ENCODE measurements around the gene TRIM8. TPM values are rescaled to one million over a fixed set of nuclear protein-coding genes. Genes with fewer than 3 reads are reported as not detected.
A peak's percentile ranks its signal among the peaks of the same experiment; 100 is the strongest.

TRIM8 gene
- total RNA-seq, 1 donor from 2014 or later, result 31.4 TPM

DNA sequence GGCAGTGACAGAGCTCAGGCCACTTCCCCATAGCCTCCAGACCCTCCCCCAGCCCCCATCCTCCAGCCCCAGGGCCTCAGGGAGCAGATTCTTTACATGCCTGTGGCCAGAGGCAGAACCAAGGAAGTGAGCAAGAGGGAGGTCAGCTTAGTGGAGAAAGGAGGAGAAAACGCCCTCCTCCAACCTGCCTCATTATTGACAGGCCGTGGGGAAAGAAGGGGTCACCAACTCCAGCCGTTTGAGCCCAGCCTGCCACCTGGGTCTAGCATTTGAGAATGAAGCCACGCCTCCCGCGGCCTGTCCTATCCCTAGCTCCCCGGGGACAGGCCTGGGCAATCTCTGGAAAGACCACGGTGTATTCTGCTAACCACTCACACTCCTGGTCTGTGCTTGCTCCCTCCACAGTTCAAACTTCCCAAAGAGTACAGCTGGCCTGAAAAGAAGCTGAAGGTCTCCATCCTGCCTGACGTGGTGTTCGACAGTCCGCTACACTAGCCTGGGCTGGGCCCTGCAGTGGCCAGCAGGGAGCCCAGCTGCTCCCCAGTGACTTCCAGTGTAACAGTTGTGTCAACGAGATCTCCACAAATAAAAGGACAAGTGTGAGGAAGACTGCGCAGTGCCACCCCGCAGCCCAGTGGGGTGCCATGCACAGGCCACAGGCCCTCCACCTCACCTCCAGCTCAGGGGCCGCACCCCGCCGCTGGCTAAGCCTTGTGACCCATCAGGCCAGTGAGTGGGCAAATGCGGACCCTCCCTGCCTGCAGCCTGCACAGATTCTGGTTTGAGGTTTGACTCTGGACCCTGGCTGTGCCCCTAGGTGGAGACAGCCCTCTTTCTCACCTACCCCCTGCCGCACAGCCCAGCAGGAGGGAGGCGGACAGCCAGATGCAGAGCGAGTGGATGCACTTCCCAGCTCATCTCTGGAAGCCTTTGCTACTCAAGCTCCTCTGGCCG lies 14.3 kb upstream of the TRIM8 start:
- Mint-ChIP-seq H3K4me1 (peaks cover 85% of the 10 kb centered on the region), H3K27ac (peak overlapping the region; percentile 74), H3K9me3 (no peaks in the 10 kb centered on the region), H3K27me3 (ENCODE audit: insufficient read depth, low read depth) (peaks cover 16% of the 10 kb centered on the region), H3K36me3 (peaks cover 13% of the 10 kb centered on the region), H3K4me3 (no peak overlapping the region)
- Histone ChIP-seq H3K27ac (peak overlapping the region; percentile 81), H3K9ac (no peak overlapping the region), H3K27me3 (no peaks in the 10 kb centered on the region), H3F3A (ENCODE audit: low read depth) (peaks cover 61% of the 10 kb centered on the region), H3K36me3 (no peaks in the 10 kb centered on the region), H3K4me3 (no peak overlapping the region), H3K9me3 (ENCODE audit: low read depth) (no peaks in the 10 kb centered on the region), H4K20me1 (ENCODE audit: low read depth) (no peaks in the 10 kb centered on the region), H2AFZ (replicated peaks) (no peak overlapping the region), H3K4me2 (peak overlapping the region; percentile 36), H3K4me1 (peaks cover 79% of the 10 kb centered on the region), H3K79me2 (ENCODE audit: low read depth) (no peaks in the 10 kb centered on the region)
- TF ChIP-seq EZH2 (IDR thresholded peaks at IDR 0.05) (no peak), EZH2phosphoT487 (IDR thresholded peaks at IDR 0.05) (no peak)
- TF ChIP-seq, protein P1, sequence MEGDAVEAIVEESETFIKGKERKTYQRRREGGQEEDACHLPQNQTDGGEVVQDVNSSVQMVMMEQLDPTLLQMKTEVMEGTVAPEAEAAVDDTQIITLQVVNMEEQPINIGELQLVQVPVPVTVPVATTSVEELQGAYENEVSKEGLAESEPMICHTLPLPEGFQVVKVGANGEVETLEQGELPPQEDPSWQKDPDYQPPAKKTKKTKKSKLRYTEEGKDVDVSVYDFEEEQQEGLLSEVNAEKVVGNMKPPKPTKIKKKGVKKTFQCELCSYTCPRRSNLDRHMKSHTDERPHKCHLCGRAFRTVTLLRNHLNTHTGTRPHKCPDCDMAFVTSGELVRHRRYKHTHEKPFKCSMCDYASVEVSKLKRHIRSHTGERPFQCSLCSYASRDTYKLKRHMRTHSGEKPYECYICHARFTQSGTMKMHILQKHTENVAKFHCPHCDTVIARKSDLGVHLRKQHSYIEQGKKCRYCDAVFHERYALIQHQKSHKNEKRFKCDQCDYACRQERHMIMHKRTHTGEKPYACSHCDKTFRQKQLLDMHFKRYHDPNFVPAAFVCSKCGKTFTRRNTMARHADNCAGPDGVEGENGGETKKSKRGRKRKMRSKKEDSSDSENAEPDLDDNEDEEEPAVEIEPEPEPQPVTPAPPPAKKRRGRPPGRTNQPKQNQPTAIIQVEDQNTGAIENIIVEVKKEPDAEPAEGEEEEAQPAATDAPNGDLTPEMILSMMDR (IDR thresholded peaks at IDR 0.05), result no peak
- peak; percentile 76 for DNase-seq (ENCODE audit: low spot score)

- Histone ChIP-seq H3F3A (ENCODE audit: low read depth) (peaks cover 58% of the 10 kb centered on the region), H2AFZ (replicated peaks) (no peak overlapping the region), H3K9me3 (ENCODE audit: low read depth) (no peaks in the 10 kb centered on the region), H3K36me3 (no peaks in the 10 kb centered on the region), H3K4me2 (peak overlapping the region; percentile 36), H3K9ac (no peak overlapping the region), H3K27ac (peak overlapping the region; percentile 81), H4K20me1 (ENCODE audit: low read depth) (no peaks in the 10 kb centered on the region), H3K4me3 (no peak overlapping the region), H3K4me1 (peaks cover 72% of the 10 kb centered on the region), H3K27me3 (no peaks in the 10 kb centered on the region), H3K79me2 (ENCODE audit: low read depth) (no peaks in the 10 kb centered on the region)
- H3K9me3 Mint-ChIP-seq, result no peaks in the 10 kb centered on the region
- peaks cover 12% of the 10 kb centered on the region for H3K36me3 Mint-ChIP-seq
- no peak for TF ChIP-seq EZH2phosphoT487 (IDR thresholded peaks at IDR 0.05)
- no peak for TF ChIP-seq EZH2 (IDR thresholded peaks at IDR 0.05)
- TF ChIP-seq, protein P1 (IDR thresholded peaks at IDR 0.05), result no peak
- DNase-seq (ENCODE audit: low spot score), result no peak
- no peak overlapping the region for H3K27ac Mint-ChIP-seq
- H3K4me1 Mint-ChIP-seq, result peaks cover 83% of the 10 kb centered on the region
- H3K4me3 Mint-ChIP-seq, result no peak overlapping the region
- peaks cover 17% of the 10 kb centered on the region for H3K27me3 Mint-ChIP-seq (ENCODE audit: insufficient read depth, low read depth)
These were observed 13.6 kb upstream of the TRIM8 start for GRCh38 chr10:102630663-102631062.

GRCh38 chr10:102631525-102632393 lies 12.5 kb upstream of the TRIM8 start:
- Histone ChIP-seq H4K20me1 (ENCODE audit: low read depth) (no peaks in the 10 kb centered on the region), H3K4me3 (no peak overlapping the region), H3K27me3 (no peaks in the 10 kb centered on the region), H3K4me1 (peaks cover 61% of the 10 kb centered on the region), H3K27ac (no peak overlapping the region), H3K4me2 (no peak overlapping the region), H3F3A (ENCODE audit: low read depth) (peaks cover 52% of the 10 kb centered on the region), H3K9ac (no peak overlapping the region), H3K9me3 (ENCODE audit: low read depth) (no peaks in the 10 kb centered on the region), H2AFZ (replicated peaks) (no peak overlapping the region), H3K36me3 (no peaks in the 10 kb centered on the region), H3K79me2 (ENCODE audit: low read depth) (no peaks in the 10 kb centered on the region)
- Mint-ChIP-seq H3K27ac (peak overlapping the region; percentile 55), H3K4me1 (peaks cover 73% of the 10 kb centered on the region), H3K36me3 (peaks cover 12% of the 10 kb centered on the region), H3K9me3 (no peaks in the 10 kb centered on the region), H3K27me3 (ENCODE audit: insufficient read depth, low read depth) (peaks cover 16% of the 10 kb centered on the region), H3K4me3 (peak overlapping the region; percentile 0)
- TF ChIP-seq EZH2 (IDR thresholded peaks at IDR 0.05) (no peak), EZH2phosphoT487 (IDR thresholded peaks at IDR 0.05) (no peak)
- TF ChIP-seq, protein P1 (IDR thresholded peaks at IDR 0.05), result no peak
- no peak for DNase-seq (ENCODE audit: low spot score)

Data from neural progenitor cell (in vitro differentiated cells).